SKM-1 (cell line): ENCODE data around the gene ARHGAP8.
"Not testable (repeated sequence)": the region's sequence is repeated elsewhere in the genome, so short reads cannot be mapped to it uniquely, and the experiment has no call there.

Experiments
- DNase-seq: peaks from one replicate; lab custom pipeline; 2025; ENCODE audit not compliant: unreplicated experiment; lab: John Stamatoyannopoulos, UW

ARHGAP8 gene

DNA sequence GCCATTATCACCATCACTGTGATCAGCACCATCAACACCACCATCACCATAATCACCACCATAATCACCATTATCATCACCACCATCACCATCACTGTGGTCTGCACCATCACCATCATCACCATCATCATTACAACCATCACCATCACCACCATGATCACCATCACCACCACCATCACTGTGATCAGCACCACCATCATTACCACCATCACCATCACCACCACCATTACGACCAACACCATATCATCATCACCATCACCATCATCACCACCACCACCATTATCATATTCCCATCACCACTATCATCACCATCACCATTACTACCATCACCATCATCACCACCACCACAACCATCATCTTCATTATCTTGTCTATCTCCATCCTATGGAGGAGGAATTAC is 132.2 kb downstream of the ARHGAP8 start:
- DNase-seq: no peak

DNA sequence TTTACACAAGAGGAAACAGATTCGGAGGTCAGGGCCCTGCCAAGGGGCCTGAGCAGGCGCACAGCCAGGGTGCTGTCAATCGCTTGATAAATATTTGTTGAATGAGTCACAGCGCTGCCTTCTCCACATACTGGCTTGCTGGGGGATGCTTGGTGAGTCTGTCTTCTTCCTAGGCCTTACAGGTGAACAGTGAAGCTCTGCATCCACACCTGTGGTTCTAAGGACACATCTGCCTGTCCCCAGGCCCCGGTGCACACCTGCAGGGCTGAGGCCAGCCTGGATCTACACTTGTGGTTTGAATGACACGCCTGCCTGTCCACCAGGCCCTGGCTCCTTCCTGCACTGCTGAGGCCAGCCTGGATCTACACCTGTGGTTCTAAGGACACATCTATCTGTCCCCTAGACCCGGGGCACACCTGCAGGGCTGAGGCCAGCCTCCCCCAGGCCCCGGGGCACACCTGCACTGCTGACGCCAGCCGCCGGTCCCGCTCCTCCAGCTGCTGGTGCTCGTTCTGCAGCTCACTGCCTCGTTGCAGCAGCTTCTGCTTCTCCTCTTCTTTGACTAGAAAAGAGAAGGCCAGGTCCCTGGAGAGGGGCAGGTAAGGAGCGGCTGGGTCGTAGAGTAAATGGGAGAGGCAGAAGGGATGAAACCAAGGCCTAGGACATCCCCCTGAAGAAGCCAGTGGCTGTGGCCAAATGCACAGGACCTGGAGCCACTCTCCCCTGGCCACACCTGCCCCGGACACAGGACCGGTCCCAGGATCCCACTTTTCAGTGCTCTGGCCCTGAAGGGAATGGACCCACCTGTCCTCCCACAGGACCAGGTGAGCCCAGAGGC is 132.8 kb downstream of the ARHGAP8 start:
- no peak for DNase-seq

DNA sequence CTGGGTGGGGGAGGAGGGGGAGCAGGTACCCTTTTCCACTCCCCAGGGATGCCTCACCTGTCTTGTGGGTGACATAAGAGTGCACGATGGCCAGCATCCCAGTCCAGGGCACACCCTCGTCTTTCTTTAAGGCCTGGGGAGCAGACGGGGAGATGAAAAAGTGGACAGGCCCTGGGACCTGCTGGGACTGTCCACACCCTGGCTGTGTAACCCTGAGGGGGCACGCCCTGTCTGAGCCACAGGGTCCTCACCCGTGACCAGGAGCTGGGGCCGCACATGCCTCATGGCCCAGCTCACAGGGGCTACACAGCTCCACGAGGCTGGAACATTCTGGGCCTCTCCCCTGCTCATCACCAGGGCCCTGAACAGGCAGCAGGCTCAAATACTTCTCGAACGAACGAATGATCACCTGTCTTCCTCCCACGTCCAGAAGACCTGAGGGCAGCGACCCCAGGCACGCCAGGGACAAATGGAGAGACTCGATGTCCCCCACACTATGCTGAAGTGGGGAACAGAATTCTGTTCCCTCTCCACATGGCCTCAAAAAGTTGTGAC is 133.5 kb downstream of the ARHGAP8 start:
- DNase-seq: no peak

DNA sequence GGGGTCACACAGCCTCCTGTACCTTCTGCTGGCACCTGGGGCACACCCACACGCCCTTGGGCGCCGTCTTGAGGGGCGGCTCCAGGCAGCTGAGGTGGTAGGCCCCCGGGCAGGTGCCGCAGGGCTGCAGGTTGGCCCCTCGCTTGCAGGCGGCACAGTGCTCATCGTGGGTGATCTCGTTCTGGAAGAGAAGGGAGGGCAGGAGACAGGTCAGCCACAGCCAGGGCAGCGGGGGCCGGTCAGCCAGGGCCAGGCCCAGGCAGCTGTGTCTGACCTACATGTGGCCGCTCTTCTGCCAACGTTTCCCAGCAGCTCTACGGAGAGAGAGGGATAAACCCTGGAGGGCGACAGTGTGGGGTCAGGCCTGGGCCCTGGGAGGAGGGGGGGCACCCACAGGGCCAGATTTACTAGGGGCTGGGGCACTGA is 135.6 kb downstream of the ARHGAP8 start:
- no peak for DNase-seq

GRCh38 chr22:44888491-44889254 is 136.3 kb downstream of the ARHGAP8 start:
- no peak for DNase-seq

DNA sequence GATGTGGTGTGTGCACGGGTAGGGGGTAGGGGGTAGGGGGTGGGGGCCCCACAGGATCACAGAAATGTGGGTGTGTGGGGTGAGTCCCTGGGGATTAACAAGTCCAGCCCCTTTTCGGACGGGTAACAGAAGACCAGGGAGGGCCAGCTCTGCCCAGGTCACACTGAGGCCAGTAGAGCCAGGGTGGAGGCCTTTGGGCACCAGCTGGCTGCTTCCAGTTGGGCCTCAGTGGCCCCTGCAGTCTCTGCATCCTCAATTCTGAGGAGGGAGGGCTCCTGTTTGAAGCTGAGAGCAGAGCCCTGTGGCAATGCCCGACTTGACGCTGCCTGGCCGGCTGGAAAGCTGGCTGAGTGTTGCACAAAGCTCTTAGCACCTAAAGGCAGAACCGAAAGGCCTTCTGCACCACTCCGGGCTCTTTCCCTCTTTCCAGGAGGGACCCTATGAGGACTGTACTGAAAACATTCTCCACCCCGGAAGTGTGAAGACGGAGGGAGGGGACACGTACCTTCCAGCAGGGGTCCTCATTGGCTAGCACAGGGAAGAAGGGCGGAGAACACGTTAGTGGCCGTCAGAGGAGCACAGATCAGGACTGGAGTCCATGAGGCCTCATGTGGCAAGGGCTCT is 137.0 kb downstream of the ARHGAP8 start:
- DNase-seq: no peak

DNA sequence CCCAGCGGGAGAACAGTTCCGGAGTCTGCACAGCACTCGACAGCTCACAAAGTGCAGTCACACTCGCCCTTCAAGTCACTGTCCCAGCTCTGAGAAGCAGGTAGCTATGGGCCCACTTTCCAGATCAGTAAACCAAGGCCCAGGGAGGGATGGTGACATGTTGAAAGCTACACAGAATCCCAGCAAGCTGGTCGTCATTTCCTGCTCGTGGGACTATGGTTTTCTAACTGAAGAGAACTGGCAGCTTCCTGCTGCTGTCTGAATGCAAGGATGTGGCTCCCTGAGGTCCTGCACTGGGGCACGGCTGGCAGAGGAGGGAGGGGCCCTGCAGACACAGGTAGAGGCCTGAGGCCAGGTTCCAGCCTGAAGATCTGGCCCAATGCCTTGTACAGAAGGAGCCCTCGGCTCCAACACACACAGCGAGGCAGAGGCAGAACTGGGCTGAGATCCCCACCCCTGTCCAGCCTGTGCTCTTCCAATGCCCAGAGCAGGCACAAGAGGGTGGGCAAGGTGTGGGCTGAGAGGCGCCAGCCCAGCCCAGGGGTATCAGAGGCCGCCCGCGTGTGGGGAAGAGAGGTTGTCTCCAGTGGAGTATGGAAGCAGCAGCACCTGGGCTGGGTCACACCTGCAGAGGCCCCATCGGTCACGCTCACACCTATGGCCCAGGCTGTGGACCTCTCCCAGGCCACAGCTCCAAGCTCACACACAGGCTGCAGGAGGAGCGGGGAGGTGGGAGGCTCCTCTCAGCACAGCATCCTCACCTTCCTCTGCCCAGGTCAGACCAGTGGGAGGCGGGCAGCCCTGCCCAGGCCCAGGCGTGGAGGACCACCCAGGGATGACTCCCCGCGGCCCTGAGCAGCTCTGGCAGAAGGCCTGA is 138.3 kb downstream of the ARHGAP8 start:
- no peak for DNase-seq

DNA sequence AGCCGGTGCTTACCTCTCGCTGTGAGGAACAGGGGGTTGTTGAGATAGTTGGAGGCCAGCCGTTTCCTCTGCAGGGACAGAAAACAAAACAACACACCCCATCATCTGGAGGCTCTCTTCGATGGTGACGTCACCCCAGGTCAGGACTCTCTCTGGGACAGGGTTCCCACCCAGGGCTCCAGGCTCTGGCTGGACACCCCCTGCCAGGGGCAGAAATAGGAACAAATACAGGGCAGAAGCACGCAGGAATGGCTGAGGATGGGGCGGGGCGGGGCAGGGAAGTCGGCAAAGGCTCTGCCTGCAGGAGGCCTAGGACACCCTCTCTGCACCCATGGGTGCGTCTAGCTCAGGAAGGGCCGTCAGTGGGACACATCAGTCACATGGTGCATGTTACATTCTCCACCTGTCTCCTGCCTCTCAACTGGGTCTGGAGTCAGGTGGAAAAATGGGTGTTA is 138.9 kb downstream of the ARHGAP8 start:
- no peak for DNase-seq

DNA sequence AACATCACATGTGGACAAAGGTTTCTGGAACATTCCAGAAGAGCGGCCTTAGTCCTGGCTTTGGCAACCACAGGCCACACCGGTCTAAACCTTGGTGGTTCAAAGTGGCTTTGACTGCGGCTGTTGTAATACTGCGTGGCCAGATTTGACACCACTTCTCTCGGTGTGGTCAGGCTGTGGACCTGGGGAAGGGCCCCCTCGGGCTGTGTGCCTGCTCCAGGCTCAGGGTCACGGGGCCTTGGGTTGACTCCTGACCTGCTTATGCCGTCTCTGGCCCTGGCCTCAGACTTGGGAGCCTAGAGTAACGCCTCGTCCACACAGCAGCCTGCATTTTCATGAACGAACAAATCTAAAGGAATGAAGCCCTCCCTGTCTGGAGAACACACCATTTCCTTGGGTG is 139.4 kb downstream of the ARHGAP8 start:
- DNase-seq: no peak

GRCh38 chr22:44892243-44892642 is 139.9 kb downstream of the ARHGAP8 start:
- no peak for DNase-seq

GRCh38 chr22:44892803-44893730 is 140.7 kb downstream of the ARHGAP8 start:
- no peak for DNase-seq

DNA sequence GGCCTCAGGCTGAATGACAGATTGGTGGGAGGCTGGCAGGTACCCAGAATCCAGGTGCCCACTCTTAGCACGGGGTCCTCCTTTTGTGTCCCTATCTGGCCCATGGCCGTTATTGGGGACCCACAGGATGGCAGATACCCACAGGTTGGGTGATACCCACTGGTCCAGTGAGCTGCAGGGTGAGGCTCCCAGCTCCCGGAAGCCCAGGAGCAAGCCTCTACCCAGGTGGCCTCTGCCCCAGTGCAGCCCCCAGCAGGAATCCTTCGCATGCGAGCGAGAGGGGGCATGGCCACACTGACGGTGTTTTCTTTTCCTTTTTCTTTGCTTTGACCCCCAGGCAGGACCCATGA is 141.3 kb downstream of the ARHGAP8 start:
- no peak for DNase-seq

GRCh38 chr22:44894321-44894720 is 141.9 kb downstream of the ARHGAP8 start:
- DNase-seq: no peak

- no peak for DNase-seq
These were observed 142.4 kb downstream of the ARHGAP8 start for GRCh38 chr22:44894782-44895181.

DNA sequence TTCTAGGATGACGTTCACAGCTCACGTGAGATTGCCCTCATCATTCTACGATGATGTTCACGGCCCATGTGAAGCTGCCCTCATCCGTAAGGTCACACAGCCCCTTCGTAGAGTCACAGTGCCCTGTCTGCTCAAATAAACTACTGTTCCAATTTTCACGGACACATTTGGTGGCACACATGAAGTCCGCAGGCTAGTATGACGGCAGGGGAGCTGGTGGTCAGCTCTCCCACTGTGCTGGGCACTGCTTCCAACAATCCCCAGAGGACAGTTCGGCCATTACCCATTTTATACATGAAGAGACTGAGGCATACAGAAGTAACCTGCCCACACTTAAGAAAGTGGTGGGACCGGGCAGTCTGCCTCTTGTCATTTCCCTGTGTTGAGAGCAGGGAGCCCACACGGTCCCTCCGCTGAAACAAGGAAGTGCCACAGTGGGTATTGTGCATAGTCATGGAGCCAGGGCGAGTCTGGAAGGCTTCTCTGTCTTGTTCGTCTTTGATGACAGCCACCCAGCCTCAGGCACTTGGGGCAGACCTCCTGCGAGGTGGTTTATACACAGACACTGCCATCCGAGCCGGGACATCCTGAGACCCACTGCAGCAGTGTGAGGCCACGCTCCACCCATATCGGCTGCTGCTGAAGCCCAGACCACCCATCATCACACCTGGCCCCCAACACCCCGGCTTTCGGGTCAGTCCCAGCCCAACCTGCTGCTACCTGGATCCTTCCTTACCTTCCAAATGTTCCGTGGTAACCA is 143.1 kb downstream of the ARHGAP8 start:
- no peak for DNase-seq

- DNase-seq: no peak
These were observed 145.9 kb downstream of the ARHGAP8 start for GRCh38 chr22:44898236-44898635.

- DNase-seq: no peak
These were observed 148.9 kb downstream of the ARHGAP8 start for GRCh38 chr22:44901301-44901700.

DNA sequence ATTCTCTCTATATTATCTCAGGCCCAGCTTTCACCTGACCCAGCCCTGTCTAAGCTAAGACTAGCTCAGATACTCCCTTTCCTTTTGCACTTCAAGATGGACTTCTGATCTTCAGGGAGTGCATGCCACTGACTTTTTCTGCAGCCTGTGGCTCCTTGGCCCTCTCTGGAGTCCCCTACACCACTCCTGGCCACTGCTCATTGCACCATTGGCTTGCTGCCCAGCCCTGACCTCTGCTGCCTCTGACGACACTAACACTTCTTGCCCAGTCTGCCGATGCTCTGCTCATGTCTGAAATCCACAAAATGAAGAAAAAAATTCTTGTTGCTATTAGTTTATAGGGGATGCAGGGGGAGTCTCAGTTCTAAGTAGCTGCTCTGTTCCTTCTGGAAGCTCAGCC is 150.8 kb downstream of the ARHGAP8 start:
- DNase-seq: not testable (repeated sequence)
